HepG2 (cell line): ENCODE measurements around the gene HAP1. TPM values are rescaled to one million over a fixed set of nuclear protein-coding genes. Genes with fewer than 3 reads are reported as not detected.

Source experiments
- ATAC-seq: fragments of 200-7000 bp; cut with Tn5 transposase; 3 replicates; pipeline ENCODE4 v1.9.1; 2020; ENCODE audit warnings: mild to moderate bottlenecking, moderate library complexity
- BruUV-seq: library from RNA; stranded (reverse); fragments of 400-500 nt; replicated peaks from 2 replicates; lab custom pipeline; 2021; lab: Mats Ljungman, UMichigan
- CTCF ChIA-PET: fragments of 300-600 bp; formaldehyde crosslinking; extraction: SDS; loops from one replicate; lab custom pipeline; 2021; ENCODE audit warnings: low total read pairs, inconsistent platforms, low intra/inter-chr PET ratio; lab: Yijun Ruan, JAX
- POLR2A ChIA-PET: fragments of 350-600 bp; sonication (Branson Sonifier 250); formaldehyde crosslinking; loops from one replicate; lab custom pipeline; 2020; ENCODE audit warnings: antibody characterized with exemption, inconsistent platforms; lab: Yijun Ruan, JAX
- DNase-seq: peaks from one replicate; pipeline ENCODE4 v3.0.0-alpha.2; 2015; ENCODE audit warnings: low spot score
- FAIRE-seq: peaks from 3 replicates; lab custom pipeline; 2011; peaks lifted over from hg19 to GRCh38; lab: Jason Lieb, UNC
- H2AFZ ChIP-seq: one replicate; pipeline ENCODE4 v1.6.1; 2011; ENCODE audit warnings: low read length, inconsistent platforms
- H3K27ac ChIP-seq: fragments of 300-600 bp; 3 replicates; pipeline ENCODE4 v1.8.0; 2011; ENCODE audit warnings: mixed run types, mild to moderate bottlenecking, mixed read lengths, low read length, inconsistent platforms; ENCODE audit not compliant: insufficient read depth; ENCODE audit errors: extremely low read length
- H3K27me3 ChIP-seq, 2 experiments: fragments of 200-600 bp in 1 of 2; 2 replicates in 1 of 2; 3 replicates in 1 of 2; pipeline versions ENCODE4 v1.6.0 to v1.8.0; 2011; ENCODE audit warnings: low read length in 2 of 2, mild to moderate bottlenecking in 2 of 2, moderate library complexity in 2 of 2, inconsistent platforms in 1 of 2; ENCODE audit not compliant: insufficient read depth in 2 of 2, control insufficient read depth in 1 of 2
- H3K36me3 ChIP-seq, 2 experiments: fragments of 200-600 bp in 1 of 2; replicated peaks in 1 of 2; 2 replicates in 1 of 2; 3 replicates in 1 of 2; pipeline versions ENCODE4 v1.5.1 to v1.8.0; 2011; ENCODE audit warnings: low read length in 2 of 2, inconsistent platforms in 1 of 2; ENCODE audit not compliant: insufficient read depth in 2 of 2, control insufficient read depth in 1 of 2
- H3K4me1 ChIP-seq: 2 replicates; pipeline ENCODE4 v1.5.1; 2012; ENCODE audit warnings: low read length, inconsistent platforms; ENCODE audit not compliant: insufficient read depth
- H3K4me2 ChIP-seq: 2 replicates; pipeline ENCODE4 v1.6.0; 2011; ENCODE audit warnings: low read depth, low read length, inconsistent platforms
- H3K4me3 ChIP-seq, 3 experiments: fragments of 200-600 bp in 1 of 3; sonication (generic), shearing (Covaris generic) in 1 of 3; replicated peaks in 1 of 3; 2 replicates each; pipeline ENCODE4 v1.5.1; 2011 to 2016; ENCODE audit warnings: low read length in 3 of 3, inconsistent platforms in 2 of 3, low read depth in 2 of 3, mild to moderate bottlenecking in 2 of 3, control low read depth in 1 of 3, mixed read lengths in 1 of 3; ENCODE audit not compliant: insufficient read depth in 1 of 3
- H3K79me2 ChIP-seq: one replicate; pipeline ENCODE4 v1.6.1; 2011; ENCODE audit warnings: low read length, inconsistent platforms; ENCODE audit not compliant: insufficient read depth
- H3K9ac ChIP-seq: 2 replicates; pipeline ENCODE4 v1.6.0; 2011; ENCODE audit warnings: mild to moderate bottlenecking, low read depth, low read length, inconsistent platforms; ENCODE audit not compliant: insufficient read depth
- H3K9me3 ChIP-seq: 2 replicates; pipeline ENCODE4 v1.5.1; 2012; ENCODE audit warnings: mild to moderate bottlenecking, low read length
- H4K20me1 ChIP-seq: 2 replicates; pipeline ENCODE4 v1.6.0; 2011; ENCODE audit warnings: inconsistent platforms, mild to moderate bottlenecking, low read length, moderate library complexity; ENCODE audit not compliant: insufficient read depth
- AKAP8 ChIP-seq: sonication (generic); formaldehyde crosslinking; IDR thresholded peaks from 2 replicates; pipeline ENCODE4 v1.5.1; 2020; ENCODE audit warnings: mild to moderate bottlenecking, missing genetic modification reagents
- ARID5B ChIP-seq: IDR thresholded peaks from 2 replicates; pipeline ENCODE4 v1.4.0; 2020; ENCODE audit warnings: mild to moderate bottlenecking, missing genetic modification reagents
- CCAR2 ChIP-seq: fragments of 200-400 bp; formaldehyde crosslinking; optimal IDR thresholded peaks from 2 replicates; pipeline ENCODE3; 2018; ENCODE audit warnings: low read depth, mild to moderate bottlenecking, low read length, moderate library complexity
- E2F5 ChIP-seq: sonication (generic); formaldehyde crosslinking; conservative IDR thresholded peaks from 2 replicates; pipeline ENCODE4 v1.4.0; 2020; ENCODE audit warnings: missing genetic modification reagents
- JUND ChIP-seq: sonication (generic); formaldehyde crosslinking; IDR thresholded peaks from 2 replicates; pipeline ENCODE4 v1.8.0; 2022; ENCODE audit warnings: mild to moderate bottlenecking, missing genetic modification reagents
- KMT2A ChIP-seq: sonication (generic); formaldehyde crosslinking; IDR thresholded peaks from 2 replicates; pipeline ENCODE4 v1.4.0; 2020; ENCODE audit warnings: missing genetic modification reagents
- MAX ChIP-seq: IDR thresholded peaks from 2 replicates; pipeline ENCODE4 v1.6.1; 2012; ENCODE audit warnings: inconsistent platforms
- NCOR1 ChIP-seq: fragments of 200-600 bp; sonication (generic); IDR thresholded peaks from 2 replicates; pipeline ENCODE4 v1.7.0; 2017; ENCODE audit warnings: antibody characterized with exemption, low read length, borderline replicate concordance
- RBM22 ChIP-seq: fragments of 200-400 bp; formaldehyde crosslinking; optimal IDR thresholded peaks from 2 replicates; pipeline ENCODE3; 2017; ENCODE audit warnings: mild to moderate bottlenecking, low read length, moderate library complexity
- RFXANK ChIP-seq: IDR thresholded peaks from 2 replicates; pipeline ENCODE4 v1.6.1; 2016
- SKI ChIP-seq: fragments of 450-650 bp; IDR thresholded peaks from one replicate; pipeline ENCODE4 v1.6.1; 2018; ENCODE audit warnings: mild to moderate bottlenecking; ENCODE audit not compliant: partially characterized antibody
- SRSF1 ChIP-seq: fragments of 200-400 bp; formaldehyde crosslinking; optimal IDR thresholded peaks from 2 replicates; pipeline ENCODE3; 2017; ENCODE audit warnings: mild to moderate bottlenecking, low read depth, low read length, moderate library complexity
- ZNF121 ChIP-seq: sonication (generic); formaldehyde crosslinking; IDR thresholded peaks from 2 replicates; pipeline ENCODE4 v1.5.0; 2020; ENCODE audit warnings: mild to moderate bottlenecking, missing genetic modification reagents
- ZNF160 ChIP-seq: sonication (generic); formaldehyde crosslinking; IDR thresholded peaks from 2 replicates; pipeline ENCODE4 v1.8.0; 2022; ENCODE audit warnings: mild to moderate bottlenecking, inconsistent platforms, missing genetic modification reagents
- ZNF3 ChIP-seq: IDR thresholded peaks from 2 replicates; pipeline ENCODE4 v1.7.0; 2017; ENCODE audit warnings: inconsistent platforms
- ZNF501 ChIP-seq: sonication (generic); formaldehyde crosslinking; IDR thresholded peaks from 2 replicates; pipeline ENCODE4 v1.5.1; 2020; ENCODE audit warnings: mild to moderate bottlenecking, moderate library complexity, missing genetic modification reagents
- WGBS: methylation state at CpG from one replicate; pipeline ENCODE4 v1.1.6; 2017; ENCODE audit warnings: low lambda C conversion rate; 5-methylcytosine and 5-hydroxymethylcytosine counted together
- in situ Hi-C: cut with HindIII; loops from 2 replicates; pipeline ENCODE4 v1.10.0; 2017; ENCODE audit warnings: low pct_unique_long_range_greater_than_20kb; ENCODE audit not compliant: extremely low pct_ligation_motif_present
- intact Hi-C: fragments of 100-400 bp; cut with micrococcal nuclease; formaldehyde crosslinking; loops from one replicate; pipeline ENCODE4 v1.10.0; 2022; ENCODE audit not compliant: unreplicated experiment
- polyA plus RNA-seq, 8 experiments: library from polyadenylated mRNA; depleted of rRNA in 3 of 8; stranded (reverse) in 7 of 8; unstranded in 1 of 8; fragments of >200 nt; fragmentation: Illumina TruSeq in 4 of 8; extraction: Trizol in 4 of 8; gene quantifications; 2 replicates each; pipeline versions ENCODE4 v1.2.1 to v1.2.3, GENCODE V29; 2011 to 2016; ENCODE audit warnings: low read depth in 4 of 8, missing spikeins in 1 of 8, mixed read lengths in 1 of 8; ENCODE audit not compliant: insufficient read depth in 1 of 8
- total RNA-seq, 5 experiments: library from RNA; depleted of rRNA; stranded (reverse); fragments of >200 nt; fragmentation: Illumina TruSeq; extraction: Trizol; gene quantifications; 2 replicates each; pipeline ENCODE4 v1.2.3, GENCODE V29; 2016; ENCODE audit warnings: low read depth in 1 of 5
- TF ChIP-seq, protein P1 (sequence below): sonication (generic); formaldehyde crosslinking; IDR thresholded peaks from 2 replicates; pipeline ENCODE4 v1.4.0; 2020; ENCODE audit warnings: mild to moderate bottlenecking, missing genetic modification reagents
- TF ChIP-seq, protein P2 (sequence below): sonication (generic); formaldehyde crosslinking; IDR thresholded peaks from 2 replicates; pipeline ENCODE4 v1.4.0; 2020; ENCODE audit warnings: missing genetic modification reagents

HAP1 gene
- total and polyA plus RNA-seq, 2 of the 13 experiments (the other 11 are each of a cell fraction or from before 2014, with no cell fraction given): 0.07 TPM

DNA sequence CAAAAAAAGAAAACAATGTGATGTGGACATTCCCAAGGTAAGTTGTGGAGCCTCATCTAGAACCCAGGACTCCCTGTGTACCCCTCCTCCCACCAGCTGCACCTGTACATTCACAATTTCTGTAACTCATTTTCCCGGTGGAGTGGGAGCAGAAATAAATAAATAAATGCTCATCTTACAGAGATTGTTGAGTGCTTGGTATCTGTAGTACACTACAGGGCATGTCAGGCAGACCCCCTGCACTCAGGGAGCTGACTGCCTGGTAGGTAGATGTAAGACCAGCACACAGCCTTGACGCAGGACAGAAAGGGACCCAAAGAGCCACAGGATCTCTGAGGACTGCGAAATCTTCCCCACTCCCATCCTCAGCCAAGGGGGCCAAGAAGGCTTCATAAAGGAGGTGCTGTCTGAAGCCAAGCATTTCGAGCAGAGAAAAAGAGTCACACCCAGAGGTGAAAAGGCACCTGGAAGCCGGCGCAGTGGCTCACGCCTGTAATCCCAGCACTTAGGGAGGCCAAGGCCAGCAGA is 39.2 kb downstream of the HAP1 start:
- Histone ChIP-seq H3K79me2 (peaks cover 9% of the 10 kb centered on the region), H3K36me3 (peaks cover 19 to 38% of the 10 kb centered on the region in 2 experiments), H3K4me3 (no peak overlapping the region), H3K4me1 (peaks cover 11% of the 10 kb centered on the region), H3K27ac (no peak overlapping the region), H3K27me3 (no peaks in the 10 kb centered on the region), H3K4me2 (no peak overlapping the region), H3K9me3 (no peaks in the 10 kb centered on the region), H4K20me1 (peaks cover 30% of the 10 kb centered on the region), H3K9ac (no peak overlapping the region), H2AFZ (no peak overlapping the region)
- WGBS: 95% methylated on average over 7 of the region's 7 CpGs
- in situ Hi-C loops (no loop called here), intact Hi-C loops (no loop called here)
- DNase-seq: no peak
- ATAC-seq: peak; percentile 51
- ChIA-PET CTCF (interaction anchor here (1.3 kb wide), 1 partner anchor 43 kb away, joined by 4 read pairs; no protein-coding TSS in a partner anchor), POLR2A (interaction anchor here (0.8 kb wide), 1 partner anchor 13 kb away, joined by 3 read pairs; no protein-coding TSS in a partner anchor)
- BruUV-seq: no TSS peak
- no peak for FAIRE-seq
- no peak for TF ChIP-seq ZNF501 (CRISPR knock-in tag)
- TF ChIP-seq SKI: no peak
- peak; percentile 67; the same call in 1 of the 2 replicates for TF ChIP-seq ZNF121 (CRISPR knock-in tag)
- no peak for TF ChIP-seq E2F5 (CRISPR knock-in tag)
- no peak for TF ChIP-seq CCAR2
- TF ChIP-seq, protein P1, sequence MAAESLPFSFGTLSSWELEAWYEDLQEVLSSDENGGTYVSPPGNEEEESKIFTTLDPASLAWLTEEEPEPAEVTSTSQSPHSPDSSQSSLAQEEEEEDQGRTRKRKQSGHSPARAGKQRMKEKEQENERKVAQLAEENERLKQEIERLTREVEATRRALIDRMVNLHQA (CRISPR knock-in tag): no peak
- TF ChIP-seq NCOR1: no peak
- TF ChIP-seq, protein P2, sequence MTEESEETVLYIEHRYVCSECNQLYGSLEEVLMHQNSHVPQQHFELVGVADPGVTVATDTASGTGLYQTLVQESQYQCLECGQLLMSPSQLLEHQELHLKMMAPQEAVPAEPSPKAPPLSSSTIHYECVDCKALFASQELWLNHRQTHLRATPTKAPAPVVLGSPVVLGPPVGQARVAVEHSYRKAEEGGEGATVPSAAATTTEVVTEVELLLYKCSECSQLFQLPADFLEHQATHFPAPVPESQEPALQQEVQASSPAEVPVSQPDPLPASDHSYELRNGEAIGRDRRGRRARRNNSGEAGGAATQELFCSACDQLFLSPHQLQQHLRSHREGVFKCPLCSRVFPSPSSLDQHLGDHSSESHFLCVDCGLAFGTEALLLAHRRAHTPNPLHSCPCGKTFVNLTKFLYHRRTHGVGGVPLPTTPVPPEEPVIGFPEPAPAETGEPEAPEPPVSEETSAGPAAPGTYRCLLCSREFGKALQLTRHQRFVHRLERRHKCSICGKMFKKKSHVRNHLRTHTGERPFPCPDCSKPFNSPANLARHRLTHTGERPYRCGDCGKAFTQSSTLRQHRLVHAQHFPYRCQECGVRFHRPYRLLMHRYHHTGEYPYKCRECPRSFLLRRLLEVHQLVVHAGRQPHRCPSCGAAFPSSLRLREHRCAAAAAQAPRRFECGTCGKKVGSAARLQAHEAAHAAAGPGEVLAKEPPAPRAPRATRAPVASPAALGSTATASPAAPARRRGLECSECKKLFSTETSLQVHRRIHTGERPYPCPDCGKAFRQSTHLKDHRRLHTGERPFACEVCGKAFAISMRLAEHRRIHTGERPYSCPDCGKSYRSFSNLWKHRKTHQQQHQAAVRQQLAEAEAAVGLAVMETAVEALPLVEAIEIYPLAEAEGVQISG (CRISPR knock-in tag): no peak
- no peak for TF ChIP-seq SRSF1
- TF ChIP-seq ZNF3 (CRISPR knock-in tag): peak; percentile 92
- no peak for TF ChIP-seq ARID5B (CRISPR knock-in tag)
- no peak for TF ChIP-seq KMT2A (CRISPR knock-in tag)
- no peak for TF ChIP-seq ZNF160 (CRISPR knock-in tag)
- peak; percentile 26 for TF ChIP-seq RBM22
- no peak for TF ChIP-seq MAX
- TF ChIP-seq RFXANK: no peak
- TF ChIP-seq JUND (CRISPR knock-in tag): no peak
- no peak for TF ChIP-seq AKAP8 (CRISPR knock-in tag)
